Measurements from ENCODE around the gene DST. TPM values are rescaled to one million over a fixed set of nuclear protein-coding genes. Genes with fewer than 3 reads are reported as not detected.

The DST gene
- total and polyA plus RNA-seq, 2 experiments from 2014 or later = 103 to 369 TPM

DNA sequence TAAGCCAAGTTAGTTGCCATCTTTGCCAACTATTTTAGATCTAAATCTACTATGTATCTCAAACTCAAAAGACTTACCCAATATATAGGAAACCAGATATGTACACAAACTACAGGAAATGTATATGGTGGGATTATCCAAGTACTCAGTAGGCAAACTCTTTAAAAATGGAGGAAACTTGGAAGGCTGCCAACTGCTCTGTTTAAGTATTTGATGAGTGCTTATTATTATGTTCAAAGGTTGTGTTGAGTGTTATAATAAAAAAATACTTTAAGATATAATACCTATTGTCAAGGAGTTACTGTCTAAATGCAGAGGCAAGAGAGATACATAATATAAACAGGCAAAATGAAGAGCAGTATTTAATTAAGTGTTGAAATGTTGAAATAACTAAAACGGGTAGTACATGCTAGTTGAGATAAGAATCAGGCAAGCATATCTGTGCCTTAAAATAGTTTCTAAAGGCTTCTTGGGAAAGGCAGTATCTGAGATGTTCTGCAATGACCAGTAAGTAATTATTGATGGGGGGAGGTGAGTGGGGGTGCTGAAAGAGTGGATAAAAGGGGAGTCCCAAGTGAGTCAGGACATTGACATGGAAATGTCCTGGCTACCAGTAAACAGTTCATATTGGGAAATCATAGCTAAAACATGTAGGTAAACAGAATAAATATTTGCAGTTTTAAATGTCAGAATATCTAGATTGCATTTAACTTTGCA is 6.5 kb upstream of the DST start:
- Histone ChIP-seq H3K4me2 (no peak overlapping the region), H3K9me3 (ENCODE audit: low read depth) (no peaks in the 10 kb centered on the region), H3K9me2 (replicated peaks; ENCODE audit: insufficient read depth) (no peaks in the 10 kb centered on the region), H3K4me3 (no peak overlapping the region), H3K27ac (peak overlapping the region; percentile 8), H2AFZ (no peak overlapping the region), H4K20me1 (ENCODE audit: insufficient read depth, poor library complexity, severe bottlenecking) (no peaks in the 10 kb centered on the region), H3K36me3 (replicated peaks; ENCODE audit: insufficient read depth, low read depth) (no peaks in the 10 kb centered on the region), H3K27me3 (no peaks in the 10 kb centered on the region), H3K79me2 (peaks cover 17% of the 10 kb centered on the region), H3K4me1 (ENCODE audit: insufficient read depth) (peaks cover 24% of the 10 kb centered on the region)
- TF ChIP-seq EZH2 (IDR thresholded peaks at IDR 0.05; ENCODE audit: borderline replicate concordance) = no peak
- TF ChIP-seq, protein P1, sequence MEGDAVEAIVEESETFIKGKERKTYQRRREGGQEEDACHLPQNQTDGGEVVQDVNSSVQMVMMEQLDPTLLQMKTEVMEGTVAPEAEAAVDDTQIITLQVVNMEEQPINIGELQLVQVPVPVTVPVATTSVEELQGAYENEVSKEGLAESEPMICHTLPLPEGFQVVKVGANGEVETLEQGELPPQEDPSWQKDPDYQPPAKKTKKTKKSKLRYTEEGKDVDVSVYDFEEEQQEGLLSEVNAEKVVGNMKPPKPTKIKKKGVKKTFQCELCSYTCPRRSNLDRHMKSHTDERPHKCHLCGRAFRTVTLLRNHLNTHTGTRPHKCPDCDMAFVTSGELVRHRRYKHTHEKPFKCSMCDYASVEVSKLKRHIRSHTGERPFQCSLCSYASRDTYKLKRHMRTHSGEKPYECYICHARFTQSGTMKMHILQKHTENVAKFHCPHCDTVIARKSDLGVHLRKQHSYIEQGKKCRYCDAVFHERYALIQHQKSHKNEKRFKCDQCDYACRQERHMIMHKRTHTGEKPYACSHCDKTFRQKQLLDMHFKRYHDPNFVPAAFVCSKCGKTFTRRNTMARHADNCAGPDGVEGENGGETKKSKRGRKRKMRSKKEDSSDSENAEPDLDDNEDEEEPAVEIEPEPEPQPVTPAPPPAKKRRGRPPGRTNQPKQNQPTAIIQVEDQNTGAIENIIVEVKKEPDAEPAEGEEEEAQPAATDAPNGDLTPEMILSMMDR (IDR thresholded peaks at IDR 0.05; ENCODE audit: poor library complexity) = no peak
- peak; percentile 27 for DNase-seq (ENCODE audit: low spot score)
- 21% methylated on average over 1 of the region's 1 CpG for WGBS (ENCODE audit: low lambda C conversion rate, missing lambda C conversion rate)

DNA sequence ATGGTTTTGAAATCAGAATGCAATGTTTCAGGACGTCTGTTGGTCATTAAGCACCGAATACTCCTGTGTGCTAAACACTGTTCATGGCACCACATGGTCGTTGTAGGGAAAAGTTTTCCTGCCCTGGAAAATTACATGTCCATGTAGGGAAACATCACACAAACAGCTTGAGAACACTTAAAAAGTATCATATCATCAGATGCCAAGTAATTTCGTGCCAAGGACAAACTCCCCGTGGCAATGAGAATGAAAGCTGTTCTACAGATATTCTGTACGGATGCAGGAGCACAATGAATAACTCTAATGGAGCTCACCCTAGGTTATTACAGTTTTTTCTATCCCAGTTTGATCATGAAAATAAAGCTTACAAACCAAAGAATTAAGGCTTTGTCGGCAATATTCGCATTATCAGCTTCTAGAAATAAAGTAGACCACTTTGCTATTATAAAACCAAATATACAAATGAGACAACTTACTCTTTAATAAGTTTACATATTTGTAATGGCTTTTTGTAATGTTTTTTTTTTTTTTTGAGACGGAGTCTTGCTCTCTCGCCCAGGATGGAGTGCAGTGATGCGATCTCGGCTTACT is 4.6 kb upstream of the DST start:
- H3K27me3 ChIP-seq = no peaks in the 10 kb centered on the region
- TF ChIP-seq EZH2 (IDR thresholded peaks at IDR 0.05; ENCODE audit: borderline replicate concordance) (no peak), EZH2phosphoT487 (IDR thresholded peaks at IDR 0.05; ENCODE audit: low read depth, severe bottlenecking, unreplicated experiment) (no peak)
- TF ChIP-seq, protein P1 (IDR thresholded peaks at IDR 0.05; ENCODE audit: poor library complexity) = no peak
- no peak overlapping the region for H2AFZ ChIP-seq
- no peaks in the 10 kb centered on the region for H3K9me2 ChIP-seq (replicated peaks; ENCODE audit: insufficient read depth)
- peaks cover 10% of the 10 kb centered on the region for H3K4me1 ChIP-seq (ENCODE audit: insufficient read depth)
- no peak overlapping the region for H3K4me2 ChIP-seq
- H4K20me1 ChIP-seq (ENCODE audit: insufficient read depth, poor library complexity, severe bottlenecking) = no peaks in the 10 kb centered on the region
- 89% methylated on average over 12 of the region's 12 CpGs for WGBS (ENCODE audit: low lambda C conversion rate, missing lambda C conversion rate)
- no peak for DNase-seq (ENCODE audit: low spot score)
- H3K79me2 ChIP-seq = peaks cover 9% of the 10 kb centered on the region
- H3K36me3 ChIP-seq (replicated peaks; ENCODE audit: insufficient read depth, low read depth) = no peaks in the 10 kb centered on the region
- no peaks in the 10 kb centered on the region for H3K9me3 ChIP-seq (ENCODE audit: low read depth)
- H3K27ac ChIP-seq = peak overlapping the region; percentile 13
- H3K4me3 ChIP-seq = no peak overlapping the region

DNA sequence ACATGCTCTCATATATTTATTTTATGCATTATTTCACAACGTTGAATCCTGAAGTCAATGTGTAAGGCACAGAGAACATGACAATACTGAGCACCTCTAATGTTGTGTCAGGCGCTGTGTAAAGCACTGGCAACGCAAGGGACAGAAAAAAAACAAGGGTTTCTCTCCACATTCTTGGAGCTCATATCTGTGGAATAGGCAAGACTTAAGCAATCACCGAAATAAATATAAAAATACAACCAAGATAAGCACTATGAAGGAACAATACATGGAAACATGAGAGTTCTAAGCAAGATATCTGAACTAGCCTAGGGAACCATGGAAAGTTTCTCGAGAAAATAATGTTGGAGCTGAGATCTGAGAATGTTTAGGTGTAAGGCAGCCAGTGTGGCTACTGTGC is 1.7 kb upstream of the DST start:
- no peaks in the 10 kb centered on the region for H3K9me2 ChIP-seq (replicated peaks; ENCODE audit: insufficient read depth)
- no peak overlapping the region for H3K4me2 ChIP-seq
- H3K36me3 ChIP-seq (replicated peaks; ENCODE audit: insufficient read depth, low read depth) = no peaks in the 10 kb centered on the region
- no peaks in the 10 kb centered on the region for H3K79me2 ChIP-seq
- no peak overlapping the region for H3K4me3 ChIP-seq
- peaks cover 2% of the 10 kb centered on the region for H3K4me1 ChIP-seq (ENCODE audit: insufficient read depth)
- DNase-seq (ENCODE audit: low spot score) = no peak
- H3K27ac ChIP-seq = no peak overlapping the region
- no peaks in the 10 kb centered on the region for H4K20me1 ChIP-seq (ENCODE audit: insufficient read depth, poor library complexity, severe bottlenecking)
- no peaks in the 10 kb centered on the region for H3K9me3 ChIP-seq (ENCODE audit: low read depth)
- no peak overlapping the region for H2AFZ ChIP-seq
- no peaks in the 10 kb centered on the region for H3K27me3 ChIP-seq
- TF ChIP-seq, protein P1 (IDR thresholded peaks at IDR 0.05; ENCODE audit: poor library complexity) = no peak
- TF ChIP-seq EZH2 (IDR thresholded peaks at IDR 0.05; ENCODE audit: borderline replicate concordance) (no peak), EZH2phosphoT487 (IDR thresholded peaks at IDR 0.05; ENCODE audit: low read depth, severe bottlenecking, unreplicated experiment) (no peak)
- WGBS (ENCODE audit: low lambda C conversion rate, missing lambda C conversion rate) = 93% methylated on average over 5 of the region's 5 CpGs

All from hepatocyte (in vitro differentiated cells).